PC-9 (cell line): ENCODE data around the gene PDLIM5.

ENCODE experiments used
- EZH2 ChIP-seq: fragments of 200-600 bp; sonication (generic); IDR thresholded peaks from 2 replicates; pipeline ENCODE4 v1.8.0; 2017; ENCODE audit warnings: antibody characterized with exemption, low read depth
- TF ChIP-seq, protein P1 (sequence below): fragments of 200-600 bp; sonication (generic); conservative IDR thresholded peaks from 2 replicates; pipeline ENCODE4 v1.6.1; 2017; ENCODE audit warnings: mixed run types, antibody characterized with exemption, mild to moderate bottlenecking, moderate library complexity

DNA sequence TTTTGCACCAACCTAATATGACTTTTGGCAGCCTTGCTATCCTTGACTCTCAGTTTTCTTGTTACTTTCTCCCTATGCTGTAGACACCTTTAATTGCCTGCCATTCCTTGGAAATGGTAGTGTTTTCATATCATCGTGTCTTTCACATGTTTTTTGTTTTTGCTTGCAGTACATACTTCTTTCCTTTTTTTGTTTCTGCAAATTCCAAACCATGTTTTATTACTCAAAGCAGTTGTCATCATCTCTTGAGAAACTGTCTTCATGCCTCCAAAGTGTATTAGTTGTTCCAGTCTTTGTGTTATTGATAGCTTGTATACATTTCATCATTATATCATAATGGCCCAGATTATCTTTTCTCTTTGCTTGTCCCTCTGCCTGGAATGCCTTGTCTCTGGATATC is 57.1 kb downstream of the PDLIM5 start:
- TF ChIP-seq, protein P1, sequence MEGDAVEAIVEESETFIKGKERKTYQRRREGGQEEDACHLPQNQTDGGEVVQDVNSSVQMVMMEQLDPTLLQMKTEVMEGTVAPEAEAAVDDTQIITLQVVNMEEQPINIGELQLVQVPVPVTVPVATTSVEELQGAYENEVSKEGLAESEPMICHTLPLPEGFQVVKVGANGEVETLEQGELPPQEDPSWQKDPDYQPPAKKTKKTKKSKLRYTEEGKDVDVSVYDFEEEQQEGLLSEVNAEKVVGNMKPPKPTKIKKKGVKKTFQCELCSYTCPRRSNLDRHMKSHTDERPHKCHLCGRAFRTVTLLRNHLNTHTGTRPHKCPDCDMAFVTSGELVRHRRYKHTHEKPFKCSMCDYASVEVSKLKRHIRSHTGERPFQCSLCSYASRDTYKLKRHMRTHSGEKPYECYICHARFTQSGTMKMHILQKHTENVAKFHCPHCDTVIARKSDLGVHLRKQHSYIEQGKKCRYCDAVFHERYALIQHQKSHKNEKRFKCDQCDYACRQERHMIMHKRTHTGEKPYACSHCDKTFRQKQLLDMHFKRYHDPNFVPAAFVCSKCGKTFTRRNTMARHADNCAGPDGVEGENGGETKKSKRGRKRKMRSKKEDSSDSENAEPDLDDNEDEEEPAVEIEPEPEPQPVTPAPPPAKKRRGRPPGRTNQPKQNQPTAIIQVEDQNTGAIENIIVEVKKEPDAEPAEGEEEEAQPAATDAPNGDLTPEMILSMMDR = no peak
- no peak for TF ChIP-seq EZH2
